HG02870 (cell line): ENCODE data around the gene CLGN.

Experiments
- ATAC-seq: cut with Tn5 transposase; IDR thresholded peaks from one replicate; pipeline ENCODE4 v1.9.1; 2021; ENCODE audit warnings: mild to moderate bottlenecking, moderate library complexity; ENCODE audit not compliant: unreplicated experiment

Gene CLGN

DNA sequence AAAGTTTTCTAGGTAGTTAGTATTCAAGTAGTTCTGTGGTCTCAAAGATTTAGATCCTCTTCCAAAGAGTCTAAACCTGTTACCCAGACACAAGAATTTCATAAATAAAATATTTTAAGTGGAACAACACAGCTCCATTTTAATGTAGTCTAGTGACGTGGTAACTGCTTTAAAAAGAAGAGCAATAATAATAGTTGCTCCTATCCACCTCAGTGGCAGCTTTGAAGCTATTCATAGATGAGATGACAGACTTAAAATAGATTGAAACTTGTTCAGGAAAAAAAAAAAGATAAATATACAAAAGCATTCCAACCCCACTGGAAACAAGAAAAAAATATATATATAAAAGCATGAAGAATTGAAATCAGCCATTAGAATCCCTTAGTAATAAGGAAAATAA lies 39.4 kb downstream of the CLGN start:
- ATAC-seq, result no peak

DNA sequence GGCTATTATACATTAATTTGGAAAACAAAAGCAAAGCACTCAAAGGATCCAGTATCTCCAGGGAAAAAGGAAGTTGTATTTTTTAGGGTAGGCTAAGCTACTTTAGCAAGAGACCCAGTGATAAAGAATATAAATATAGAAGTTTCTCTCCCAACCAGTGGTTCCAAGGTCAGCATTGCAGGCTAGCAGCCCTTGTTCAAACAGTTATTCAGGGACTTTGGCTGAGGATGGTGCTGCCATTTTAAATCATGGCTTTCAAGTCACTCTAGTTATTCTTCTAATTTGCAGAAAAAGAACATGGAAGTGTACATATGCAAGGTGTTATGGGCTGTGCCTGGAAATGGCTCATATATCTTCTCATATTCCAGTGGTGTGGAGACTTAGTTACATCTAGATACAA lies 44.7 kb downstream of the CLGN start:
- no peak for ATAC-seq

- ATAC-seq, result no peak
Measured at GRCh38 chr4:140374130-140374477, 53.3 kb downstream of the CLGN start.

DNA sequence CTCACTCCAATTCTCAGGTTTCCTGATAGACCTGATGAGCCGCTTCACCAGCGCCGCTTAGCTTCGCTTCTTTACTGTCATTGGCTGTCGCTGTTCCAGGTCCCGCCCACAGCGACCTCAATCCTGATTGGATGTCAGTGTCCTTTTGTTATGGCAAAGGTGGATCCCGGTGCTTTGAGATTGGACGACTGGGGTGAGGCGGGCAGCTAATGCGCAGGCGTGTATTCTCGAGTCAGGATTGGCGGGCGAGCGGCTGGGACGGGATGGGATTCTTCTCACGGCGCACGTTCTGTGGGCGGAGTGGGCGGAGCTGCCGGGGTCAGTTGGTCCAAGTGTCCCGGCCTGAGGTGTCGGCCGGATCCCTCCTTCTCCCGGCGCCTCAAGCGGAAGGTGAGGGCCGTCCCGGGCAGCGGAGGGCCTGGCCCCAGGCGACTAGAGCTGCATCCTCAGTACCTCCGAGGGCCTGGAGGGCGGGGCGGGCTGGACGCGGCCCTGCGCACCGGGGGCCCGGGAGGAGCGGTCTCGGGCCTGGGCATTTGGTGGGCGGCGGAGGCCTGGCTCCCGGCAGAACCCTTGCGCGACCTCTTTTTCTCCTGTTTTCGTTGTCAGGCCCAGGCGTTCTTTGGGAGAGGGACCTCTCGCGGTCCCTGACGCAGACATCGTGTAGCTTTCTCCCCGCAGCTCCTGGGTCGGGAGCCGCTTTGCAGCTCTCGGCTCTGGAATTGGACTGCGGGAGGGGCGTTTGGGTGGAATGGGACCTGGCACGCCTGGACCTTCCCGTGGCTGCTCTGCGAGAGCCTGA lies 53.9 kb downstream of the CLGN start, which contains the start of gene SCOC:
TSS of gene SCOC (plus strand) at position 319 of the 802 bp plus-strand sequence. CDS start 5,525 bp downstream, outside the sequence.
- peak; percentile 93 for ATAC-seq

DNA sequence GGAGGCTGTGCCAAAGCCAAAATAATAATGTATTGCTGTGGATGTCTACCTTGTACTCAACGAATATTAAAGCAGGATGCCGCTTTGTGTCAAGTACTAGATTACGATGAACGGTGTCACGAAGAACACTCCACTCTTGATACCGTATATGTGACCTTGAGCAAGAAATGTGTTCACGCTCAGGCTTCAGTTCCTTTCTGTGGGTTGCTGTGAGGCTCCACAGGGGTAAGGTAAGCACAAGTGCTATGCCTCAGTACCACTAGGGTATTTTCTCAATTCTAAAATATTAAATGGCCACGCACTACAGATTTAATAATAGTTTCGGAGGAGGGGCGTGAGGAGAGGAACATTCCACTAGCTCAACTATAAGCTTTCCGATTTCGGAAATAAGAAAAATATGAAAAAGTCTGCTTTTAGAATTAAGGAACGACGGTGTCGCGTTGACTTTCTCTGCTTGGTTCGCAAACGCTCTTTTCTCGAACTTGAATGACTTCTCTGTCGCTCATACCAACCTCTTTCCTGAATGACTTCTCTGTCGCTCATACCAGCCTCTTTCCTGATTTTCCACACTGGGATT lies 54.6 kb downstream of the CLGN start:
- peak; percentile 58 for ATAC-seq

DNA sequence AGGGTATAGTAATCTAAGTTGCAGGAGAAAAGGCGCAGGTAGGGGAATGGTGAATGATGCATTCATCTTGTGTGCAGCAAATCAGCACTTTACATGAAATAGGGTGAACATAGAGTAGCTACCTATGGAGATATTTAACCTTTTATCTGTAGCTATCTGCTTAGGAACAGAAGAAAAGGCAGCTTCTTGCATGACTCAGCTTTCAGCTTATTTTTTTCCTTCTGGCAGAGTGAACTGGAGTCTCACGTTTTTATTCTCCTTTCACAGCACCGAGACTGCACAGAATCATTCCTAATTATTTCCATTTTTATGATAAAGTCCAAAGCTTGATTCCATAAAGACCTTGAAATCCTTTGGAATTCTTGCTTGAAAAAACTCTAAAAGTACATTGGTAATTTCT lies 58.8 kb downstream of the CLGN start:
- ATAC-seq, result no peak

DNA sequence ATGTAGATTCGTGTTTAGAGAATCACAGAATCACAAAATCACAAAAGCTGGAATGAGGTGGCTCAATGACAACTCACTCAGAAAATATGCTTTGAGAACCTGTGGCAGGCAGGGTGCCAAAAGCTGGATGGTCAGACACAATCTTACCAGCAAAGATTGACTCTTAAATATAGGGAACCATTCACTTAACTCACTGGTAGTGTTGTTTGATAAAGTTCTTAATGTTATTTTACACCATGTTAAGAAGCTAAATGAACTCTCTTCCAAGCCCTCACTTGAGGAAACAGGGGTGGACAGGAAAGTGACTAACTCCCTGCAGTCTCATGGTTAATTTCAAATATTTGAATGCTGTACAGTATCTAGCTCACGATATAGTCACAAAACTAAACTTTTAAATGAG lies 59.7 kb downstream of the CLGN start:
- no peak for ATAC-seq

DNA sequence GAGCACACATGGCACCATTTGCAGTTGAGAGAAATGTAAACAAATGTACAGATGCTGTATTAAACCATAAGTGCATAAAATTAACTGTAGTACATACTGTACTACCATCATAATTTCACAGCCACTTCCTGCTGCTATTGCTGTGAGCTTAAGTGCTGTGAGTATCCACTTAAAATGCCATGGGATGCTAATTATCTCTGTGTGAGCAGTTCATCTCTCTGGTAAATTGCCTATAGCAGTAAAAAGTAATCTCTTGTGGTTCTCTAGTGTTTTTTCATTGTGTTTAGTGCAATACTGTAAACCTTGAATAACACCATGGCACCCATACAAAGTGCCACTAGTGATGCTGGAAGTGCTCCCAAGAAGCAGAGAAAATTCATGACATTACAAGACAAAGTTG lies 63.9 kb downstream of the CLGN start:
- no peak for ATAC-seq

DNA sequence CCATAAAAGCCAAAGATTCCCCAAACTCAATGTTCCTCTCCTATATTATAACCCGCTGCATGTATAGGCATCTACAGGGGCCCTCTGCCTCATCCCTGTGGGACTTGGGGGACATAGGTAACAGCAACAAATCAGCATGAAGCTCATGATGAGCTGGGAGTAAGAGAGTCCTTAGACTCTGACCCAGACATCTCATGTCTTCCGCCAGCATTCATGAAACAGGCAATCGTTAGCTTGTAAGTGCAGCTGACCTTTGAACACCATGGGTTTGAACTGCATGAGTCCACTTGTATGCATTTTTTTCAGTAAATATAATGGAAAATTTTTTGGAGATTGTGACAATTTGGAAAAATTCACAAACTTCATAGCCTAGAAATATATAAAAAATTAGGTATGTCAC lies 64.4 kb downstream of the CLGN start:
- ATAC-seq, result no peak

DNA sequence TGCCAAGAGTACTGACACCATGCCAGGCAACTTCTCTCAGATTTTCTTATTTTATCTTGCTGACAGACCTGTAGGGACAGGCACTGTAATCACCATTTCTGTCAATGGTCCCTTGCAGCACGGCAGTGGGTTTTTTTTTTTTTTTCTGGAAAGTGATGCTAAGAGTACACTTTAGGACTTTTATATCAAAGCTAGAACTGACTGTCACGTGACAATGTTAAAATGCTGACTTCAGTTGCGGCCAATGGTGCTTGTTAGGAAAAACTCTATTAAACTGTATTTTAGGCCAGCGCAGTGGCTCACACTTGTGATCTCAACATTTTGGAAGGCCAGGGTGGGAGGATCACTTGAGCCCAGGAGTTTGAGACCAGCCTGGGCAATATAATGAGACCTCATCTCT lies 66.3 kb downstream of the CLGN start:
- ATAC-seq, result no peak

DNA sequence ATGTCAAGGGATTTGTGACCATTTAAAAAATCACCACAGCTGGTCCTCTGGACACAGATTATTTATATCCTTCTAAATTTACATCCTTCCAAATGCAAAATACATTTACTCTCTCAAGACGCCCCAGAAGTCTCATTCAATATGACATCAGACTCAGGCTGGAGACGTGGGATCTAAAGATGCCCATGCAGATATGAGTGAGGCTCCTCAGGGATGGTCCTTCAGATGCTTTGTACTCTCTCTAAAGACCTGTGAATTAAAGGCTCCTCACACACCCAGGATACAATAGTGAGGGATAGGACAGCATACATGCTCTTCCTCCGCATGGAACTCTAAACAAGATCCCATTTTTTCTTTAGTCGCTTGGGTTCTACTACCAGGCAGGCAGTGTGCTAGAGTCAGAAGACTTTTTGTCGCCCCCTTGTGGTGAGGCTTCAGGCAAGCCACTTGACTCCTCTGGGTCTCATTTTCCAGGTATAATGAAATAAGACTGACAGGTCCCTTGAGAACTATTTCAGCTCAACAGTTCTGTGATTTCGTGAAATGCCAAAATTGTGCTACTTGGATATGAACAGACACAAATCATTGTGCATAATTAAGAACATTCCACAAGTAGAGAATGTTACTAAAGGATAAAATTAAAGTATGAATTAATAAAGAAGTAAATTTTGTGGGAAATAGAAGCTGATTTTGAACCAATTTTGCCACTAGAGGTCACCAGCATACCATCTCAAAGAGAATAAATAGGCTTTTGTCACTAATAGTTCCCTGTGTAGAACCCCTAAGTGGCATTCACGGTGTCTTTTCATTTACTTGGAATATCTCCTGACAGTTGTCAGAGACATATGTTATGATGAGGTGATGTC lies 67.7 kb downstream of the CLGN start:
- peak; percentile 89 for ATAC-seq

DNA sequence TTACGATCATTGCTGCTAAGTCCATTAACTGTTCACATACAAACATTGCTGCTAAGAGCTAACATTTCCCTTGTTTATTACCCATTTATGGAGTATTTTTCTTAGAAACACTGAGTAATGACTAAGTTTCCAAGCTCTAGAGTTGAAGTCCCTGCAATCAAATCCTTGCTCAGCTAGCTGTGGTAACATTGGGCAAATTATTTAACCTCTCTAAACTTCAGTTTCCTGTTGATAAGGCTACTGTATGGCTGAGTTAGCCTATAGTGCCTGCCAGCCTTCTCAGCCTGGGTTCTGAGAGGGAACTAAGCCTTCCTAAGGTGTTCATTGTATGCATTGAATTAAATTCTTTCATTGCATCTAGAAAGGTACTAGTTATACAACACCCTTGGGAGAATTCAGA lies 69.2 kb downstream of the CLGN start:
- ATAC-seq, result no peak

DNA sequence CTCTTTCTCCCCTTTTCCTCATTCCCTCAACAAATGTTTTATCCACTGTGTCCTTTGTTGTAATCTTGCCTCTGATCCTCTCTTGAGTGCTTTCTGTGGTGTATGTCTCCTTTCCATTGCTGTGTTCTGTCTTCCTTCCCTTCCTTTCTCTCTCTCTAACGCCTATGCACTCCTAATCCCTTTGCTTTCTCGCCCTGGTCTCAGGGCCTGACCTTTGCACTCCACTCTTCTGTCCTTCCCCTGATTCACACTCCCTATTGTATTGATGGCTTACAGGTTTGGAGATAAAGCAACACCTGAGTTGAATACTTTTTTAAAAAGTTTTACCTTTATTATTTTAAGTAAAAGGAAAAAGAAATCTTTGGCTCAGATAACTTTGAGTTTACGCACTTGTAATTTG lies 69.6 kb downstream of the CLGN start:
- ATAC-seq, result no peak

- no peak for ATAC-seq
Measured at GRCh38 chr4:140355288-140355687, 72.2 kb downstream of the CLGN start.

GRCh38 chr4:140353786-140354185 lies 73.7 kb downstream of the CLGN start:
- ATAC-seq, result no peak

- ATAC-seq, result no peak
Measured at GRCh38 chr4:140351093-140352075, 76.1 kb downstream of the CLGN start.

GRCh38 chr4:140349816-140350215 lies 77.6 kb downstream of the CLGN start:
- no peak for ATAC-seq

- ATAC-seq, result no peak
Measured at GRCh38 chr4:140346136-140346535, 81.3 kb downstream of the CLGN start.

DNA sequence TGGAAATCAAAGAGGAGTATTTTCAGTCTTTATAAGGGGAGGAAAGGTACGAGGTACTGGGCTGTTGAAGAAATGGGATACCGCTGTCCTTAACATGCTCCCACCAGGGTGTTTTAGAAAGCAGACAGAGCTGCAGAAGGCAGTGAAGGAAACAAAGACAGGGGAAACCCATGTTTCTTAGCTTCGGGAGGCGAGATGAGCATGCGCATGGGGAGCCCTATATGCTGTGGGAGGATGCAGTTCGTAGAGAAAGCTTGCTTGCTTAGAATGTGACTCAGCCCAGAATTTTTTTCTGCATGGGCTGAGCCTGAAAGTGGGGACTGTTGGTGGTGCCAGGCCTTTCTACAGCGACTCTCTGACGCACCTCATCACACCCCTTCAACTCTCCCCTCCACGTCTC lies 82.8 kb downstream of the CLGN start:
- no peak for ATAC-seq

GRCh38 chr4:140344101-140344500 lies 83.3 kb downstream of the CLGN start:
- ATAC-seq, result no peak

- ATAC-seq, result no peak
Measured at GRCh38 chr4:140343303-140343702, 84.1 kb downstream of the CLGN start.
